CMK (cell line): ENCODE results near the gene PNKD.

Experiments used
- DNase-seq: peaks from one replicate; pipeline ENCODE4 v3.0.0-alpha.2; 2010; ENCODE audit warnings: low read depth

The PNKD gene

DNA sequence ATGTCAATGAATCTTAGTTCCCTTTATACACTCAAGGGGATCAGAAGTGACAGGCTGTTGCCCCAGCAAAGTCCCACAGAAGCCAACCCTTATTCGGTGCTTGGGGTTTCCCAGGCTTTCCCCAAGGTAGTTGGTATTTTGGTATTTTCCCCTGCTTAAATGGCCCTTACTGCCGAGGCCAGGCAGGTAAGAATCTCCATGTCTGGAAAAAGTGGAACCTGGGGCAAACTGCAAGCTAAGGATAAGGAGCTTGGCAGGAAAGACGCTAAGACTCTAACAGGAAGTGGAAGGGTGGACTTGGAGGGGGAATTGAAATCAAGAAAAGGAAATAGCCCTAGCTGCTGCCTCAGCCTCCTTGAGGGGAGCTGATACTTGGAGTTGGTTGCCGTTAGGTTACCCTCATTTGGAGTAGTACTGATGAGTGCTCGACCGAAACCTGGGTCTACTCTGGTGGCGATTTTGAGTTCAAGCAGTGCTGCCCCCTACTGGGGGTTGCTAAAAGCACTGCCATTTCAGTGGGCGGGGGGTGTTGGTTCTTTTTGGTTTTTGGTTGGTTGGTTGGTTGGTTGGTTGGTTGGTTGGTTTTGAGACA, 12.8 kb upstream of the PNKD start:
- DNase-seq = no peak

- no peak for DNase-seq
Observed at GRCh38 chr2:218259099-218259961, 11.0 kb upstream of the PNKD start.

GRCh38 chr2:218260166-218260565, 10.2 kb upstream of the PNKD start:
- DNase-seq = no peak

DNA sequence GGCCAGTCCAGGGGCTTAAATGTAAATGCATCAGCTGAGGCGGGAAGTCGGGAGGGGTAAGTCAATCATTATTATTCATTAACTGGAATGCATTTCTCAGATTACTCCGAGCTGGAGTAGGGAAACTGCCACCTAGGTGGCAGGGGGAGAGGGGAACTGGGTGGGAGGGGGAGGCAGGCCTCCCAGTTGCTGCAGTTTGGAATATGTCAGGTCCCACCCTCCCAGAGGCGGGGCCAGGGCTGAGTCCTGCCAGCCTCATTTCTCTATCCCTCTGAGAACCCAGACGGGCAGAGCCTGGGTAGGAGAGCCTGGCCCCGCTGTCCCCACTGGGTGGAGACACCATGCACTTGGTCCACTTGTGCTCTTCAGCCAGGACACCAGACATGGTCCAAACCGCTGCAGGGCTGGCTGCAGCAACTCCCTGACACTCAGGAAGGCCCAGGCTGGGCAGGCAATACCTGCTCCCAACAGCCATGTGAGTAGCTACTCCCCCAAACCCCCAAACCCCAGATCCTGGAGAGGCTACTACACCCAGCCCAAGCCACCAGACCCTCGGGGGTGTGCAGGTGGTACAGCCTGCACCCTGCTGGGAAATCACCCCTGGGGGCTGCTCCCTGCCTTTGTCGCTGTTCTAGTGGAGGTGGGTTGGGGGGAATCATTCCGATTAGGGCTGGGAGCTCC, 9.4 kb upstream of the PNKD start, which contains the start of gene GPBAR1:
Gene GPBAR1 (plus strand): TSS at position 274 of the 681 bp plus-strand sequence. CDS start 1,710 bp downstream, outside the sequence.
- no peak for DNase-seq

GRCh38 chr2:218261423-218262236, 8.7 kb upstream of the PNKD start:
- no peak for DNase-seq

DNA sequence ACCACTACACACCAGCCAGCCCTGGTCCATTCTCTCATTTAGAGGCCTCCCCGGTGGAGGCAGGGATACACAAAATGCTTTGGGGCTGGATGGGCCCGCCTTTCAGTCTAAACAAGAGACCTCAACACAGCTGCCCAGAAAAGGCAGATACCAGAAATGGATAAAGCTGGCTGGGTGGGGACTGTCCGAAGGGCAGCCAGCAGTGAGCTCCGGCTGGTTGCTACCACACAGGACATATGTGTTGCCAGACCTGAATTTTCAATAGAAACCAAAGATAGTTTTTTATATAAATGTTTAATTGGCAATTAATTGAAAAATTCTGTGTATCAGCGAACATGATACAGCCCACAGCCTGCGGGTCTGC, 8.1 kb upstream of the PNKD start:
- DNase-seq = no peak

DNA sequence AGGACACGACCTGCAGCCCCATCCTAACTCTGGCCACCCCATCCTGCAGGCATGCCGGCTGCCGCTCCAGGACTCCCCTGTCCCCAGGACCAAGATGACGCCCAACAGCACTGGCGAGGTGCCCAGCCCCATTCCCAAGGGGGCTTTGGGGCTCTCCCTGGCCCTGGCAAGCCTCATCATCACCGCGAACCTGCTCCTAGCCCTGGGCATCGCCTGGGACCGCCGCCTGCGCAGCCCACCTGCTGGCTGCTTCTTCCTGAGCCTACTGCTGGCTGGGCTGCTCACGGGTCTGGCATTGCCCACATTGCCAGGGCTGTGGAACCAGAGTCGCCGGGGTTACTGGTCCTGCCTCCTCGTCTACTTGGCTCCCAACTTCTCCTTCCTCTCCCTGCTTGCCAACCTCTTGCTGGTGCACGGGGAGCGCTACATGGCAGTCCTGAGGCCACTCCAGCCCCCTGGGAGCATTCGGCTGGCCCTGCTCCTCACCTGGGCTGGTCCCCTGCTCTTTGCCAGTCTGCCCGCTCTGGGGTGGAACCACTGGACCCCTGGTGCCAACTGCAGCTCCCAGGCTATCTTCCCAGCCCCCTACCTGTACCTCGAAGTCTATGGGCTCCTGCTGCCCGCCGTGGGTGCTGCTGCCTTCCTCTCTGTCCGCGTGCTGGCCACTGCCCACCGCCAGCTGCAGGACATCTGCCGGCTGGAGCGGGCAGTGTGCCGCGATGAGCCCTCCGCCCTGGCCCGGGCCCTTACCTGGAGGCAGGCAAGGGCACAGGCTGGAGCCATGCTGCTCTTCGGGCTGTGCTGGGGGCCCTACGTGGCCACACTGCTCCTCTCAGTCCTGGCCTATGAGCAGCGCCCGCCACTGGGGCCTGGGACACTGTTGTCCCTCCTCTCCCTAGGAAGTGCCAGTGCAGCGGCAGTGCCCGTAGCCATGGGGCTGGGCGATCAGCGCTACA, 7.4 kb upstream of the PNKD start:
- DNase-seq = no peak

DNA sequence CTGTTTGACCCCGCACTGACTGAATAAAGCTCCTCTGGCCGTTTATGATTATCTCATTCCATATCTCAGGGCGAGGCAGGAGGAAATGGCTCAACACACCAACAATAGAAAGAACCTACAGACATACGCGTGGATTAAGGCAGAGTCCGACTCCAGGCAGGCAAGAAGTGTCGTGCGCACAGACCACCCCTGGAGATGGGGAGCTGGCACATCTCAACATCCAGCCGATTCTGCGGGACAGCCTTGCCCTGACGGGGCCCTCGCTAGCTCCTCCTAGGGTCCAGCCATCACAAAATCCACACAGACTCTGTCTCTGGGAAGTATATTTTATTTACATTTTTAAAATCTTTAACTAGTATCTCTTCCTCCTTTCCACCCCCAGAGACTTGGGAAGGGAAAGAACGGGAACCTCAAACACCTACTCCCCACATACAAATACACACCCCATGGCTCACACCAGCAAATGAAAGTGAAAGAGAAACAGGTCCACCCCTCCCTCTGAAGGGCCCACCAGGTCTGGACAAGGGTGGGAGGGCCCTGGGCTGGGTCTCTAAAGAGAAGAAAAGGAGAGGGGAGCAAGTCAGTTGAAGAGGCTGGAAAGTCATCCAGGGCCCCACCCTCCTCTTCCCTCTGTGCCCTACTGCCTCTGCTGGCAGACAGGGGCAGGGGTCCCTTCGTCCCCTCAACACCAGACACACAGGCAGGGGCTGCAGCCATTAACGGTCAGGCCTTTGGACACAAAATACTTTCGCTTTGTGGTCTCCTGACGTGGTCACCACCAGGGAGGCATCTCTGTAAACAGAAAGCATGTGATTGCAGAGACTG, 6.3 kb upstream of the PNKD start:
- DNase-seq = no peak

DNA sequence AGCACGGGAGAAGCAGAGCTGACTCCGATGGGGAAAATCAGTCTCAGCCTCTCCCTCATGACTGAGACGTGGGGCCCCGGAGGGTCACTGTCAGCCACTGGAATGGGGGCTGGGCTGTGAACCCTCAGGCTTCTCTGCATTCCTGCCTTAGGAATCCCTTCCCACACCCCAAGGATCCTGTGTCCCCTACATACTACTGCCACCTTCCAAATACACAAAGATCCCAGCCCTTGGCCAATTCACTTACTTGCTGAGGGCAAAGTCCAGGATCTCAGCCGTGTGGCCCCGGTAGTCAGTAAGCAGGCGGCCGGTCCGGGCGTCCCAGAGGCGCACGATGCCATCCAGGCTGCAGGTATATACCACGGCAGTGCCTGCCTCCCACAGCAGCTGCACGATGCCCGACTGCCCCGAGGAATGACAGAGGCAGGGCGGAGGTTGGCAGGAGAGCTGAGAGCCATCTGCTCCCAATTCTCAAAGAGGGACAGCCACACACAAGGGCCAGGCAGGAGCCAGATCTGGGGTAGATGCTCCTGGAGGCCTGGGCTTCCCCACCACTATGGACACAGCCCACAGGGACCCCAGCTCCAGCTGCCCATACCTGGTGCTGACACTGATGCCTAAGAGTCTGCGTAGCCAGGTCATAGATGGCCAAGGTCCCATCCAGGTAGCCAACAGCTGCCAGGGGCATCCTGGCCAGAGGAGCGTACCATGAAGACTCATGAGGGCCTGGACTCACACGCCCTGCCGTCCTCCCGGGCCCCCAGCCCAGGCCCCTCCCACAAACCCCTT, 5.4 kb upstream of the PNKD start:
- no peak for DNase-seq

GRCh38 chr2:218265626-218266025, 4.7 kb upstream of the PNKD start:
- DNase-seq = no peak

DNA sequence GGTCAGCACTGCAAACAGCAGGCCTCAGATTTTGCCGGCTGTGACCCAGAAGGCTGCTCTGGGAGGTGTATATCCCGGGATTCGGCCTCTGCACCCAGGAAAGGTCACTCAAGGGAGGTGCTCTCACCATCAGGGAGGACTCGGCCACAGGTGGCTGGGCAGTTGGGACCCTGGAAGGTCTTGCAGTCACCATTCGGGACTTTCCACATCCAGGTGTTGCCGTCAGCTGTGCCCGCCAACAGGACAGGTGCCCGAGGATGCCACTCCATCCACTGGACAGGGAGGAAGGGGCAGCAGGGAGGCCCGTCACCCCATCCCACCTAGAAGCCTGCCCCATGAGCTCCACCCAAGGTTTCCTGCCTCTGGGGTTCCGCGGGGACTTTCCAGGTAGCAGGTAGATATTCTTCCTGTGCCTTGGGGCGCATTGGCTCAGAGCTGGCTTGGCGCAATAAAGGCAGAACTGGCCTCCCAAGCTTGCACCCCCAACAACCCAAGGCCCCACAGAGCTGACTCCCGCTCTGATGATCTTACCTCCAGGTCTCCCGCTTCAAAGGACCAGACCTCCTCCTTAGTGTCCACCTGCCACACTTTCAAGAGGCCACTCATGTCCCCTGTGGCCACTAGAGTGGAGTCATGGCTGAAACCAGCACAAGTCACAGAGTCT, 3.9 kb upstream of the PNKD start:
- no peak for DNase-seq

DNA sequence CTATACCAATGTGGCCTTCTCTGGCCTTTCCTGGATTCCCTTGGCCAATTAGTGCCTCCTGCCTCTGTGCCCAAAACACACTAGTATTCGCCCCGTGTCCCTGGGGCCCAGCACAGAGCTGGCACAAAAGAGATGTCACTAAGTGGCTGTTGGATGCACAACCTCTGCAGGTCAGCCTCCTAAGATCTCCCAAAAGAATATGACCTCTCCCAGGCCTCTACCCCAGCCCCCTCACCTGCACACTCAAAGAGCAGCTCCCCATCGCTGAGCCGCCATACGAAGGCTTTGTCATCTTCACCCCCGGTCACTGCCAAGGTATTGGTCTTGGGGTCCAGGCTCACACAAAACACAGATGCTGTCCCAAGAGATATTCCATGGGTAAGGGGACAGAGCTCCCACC, 3.1 kb upstream of the PNKD start:
- no peak for DNase-seq

- DNase-seq = no peak
Observed at GRCh38 chr2:218270721-218271486, 585 bp downstream of the PNKD start.

DNA sequence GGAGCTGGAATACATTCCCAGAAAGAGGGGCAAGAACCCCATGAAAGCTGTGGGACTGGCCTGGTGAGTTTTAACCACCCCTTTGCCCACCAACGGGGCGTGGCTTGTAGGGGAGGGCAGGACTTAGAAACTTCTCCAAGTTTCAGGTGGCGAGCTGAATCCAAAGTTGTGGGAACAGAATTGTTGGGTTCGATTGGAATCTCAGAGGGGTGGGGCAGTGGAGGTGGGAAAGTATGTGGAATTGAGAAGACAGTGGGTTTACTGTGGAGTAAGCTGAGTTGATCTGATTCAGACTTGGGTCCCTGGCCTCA, 1.1 kb downstream of the PNKD start:
- DNase-seq = no peak

- DNase-seq = no peak
Observed at GRCh38 chr2:218271865-218272530, 1.7 kb downstream of the PNKD start.

DNA sequence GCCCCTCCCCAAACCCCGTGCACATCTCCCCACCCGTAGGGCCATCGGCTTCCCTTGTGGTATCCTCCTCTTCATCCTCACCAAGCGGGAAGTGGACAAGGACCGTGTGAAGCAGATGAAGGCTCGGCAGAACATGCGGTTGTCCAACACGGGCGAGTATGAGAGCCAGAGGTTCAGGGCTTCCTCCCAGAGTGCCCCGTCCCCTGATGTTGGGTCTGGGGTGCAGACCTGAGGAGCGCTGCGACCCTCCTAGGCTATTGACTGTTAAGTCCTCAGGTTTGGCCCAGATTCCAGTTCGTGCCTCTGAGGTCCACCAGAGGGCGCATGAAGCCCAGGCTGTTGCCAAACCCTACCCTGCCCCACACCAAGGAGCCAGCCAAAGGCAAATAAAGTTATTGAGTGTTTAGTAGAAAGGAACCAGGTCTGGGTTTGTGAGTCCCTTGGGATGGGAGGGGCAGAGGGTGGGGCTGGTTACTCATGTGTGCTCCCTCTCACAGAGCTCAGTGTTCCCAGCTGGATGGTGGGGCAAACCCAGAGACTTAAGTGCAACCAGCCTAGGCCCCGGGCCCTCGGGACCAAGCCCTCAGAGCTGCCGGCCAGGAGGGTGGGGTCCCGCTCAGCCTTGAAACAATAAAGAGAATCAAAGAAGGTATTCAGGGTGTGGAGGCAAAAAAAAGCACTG, 2.4 kb downstream of the PNKD start:
- DNase-seq = peak; percentile 70
